A549 treated with DMSO at 1 μM for 4 hours (cell line): ENCODE measurements around the gene POMP. TPM values are rescaled to one million over a fixed set of nuclear protein-coding genes. Genes with fewer than 3 reads are reported as not detected.

Source experiments
- total RNA-seq: library from RNA; stranded (reverse); fragments of 200-300 nt; extraction: Qiagen RNA extraction; gene quantifications from 5 replicates; pipeline ENCODE4 v1.2.3, GENCODE V29; 2022; ENCODE audit warnings: low read depth

The POMP gene
- total RNA-seq: 102 to 126 TPM (median 115 TPM) in 5 replicates

DNA sequence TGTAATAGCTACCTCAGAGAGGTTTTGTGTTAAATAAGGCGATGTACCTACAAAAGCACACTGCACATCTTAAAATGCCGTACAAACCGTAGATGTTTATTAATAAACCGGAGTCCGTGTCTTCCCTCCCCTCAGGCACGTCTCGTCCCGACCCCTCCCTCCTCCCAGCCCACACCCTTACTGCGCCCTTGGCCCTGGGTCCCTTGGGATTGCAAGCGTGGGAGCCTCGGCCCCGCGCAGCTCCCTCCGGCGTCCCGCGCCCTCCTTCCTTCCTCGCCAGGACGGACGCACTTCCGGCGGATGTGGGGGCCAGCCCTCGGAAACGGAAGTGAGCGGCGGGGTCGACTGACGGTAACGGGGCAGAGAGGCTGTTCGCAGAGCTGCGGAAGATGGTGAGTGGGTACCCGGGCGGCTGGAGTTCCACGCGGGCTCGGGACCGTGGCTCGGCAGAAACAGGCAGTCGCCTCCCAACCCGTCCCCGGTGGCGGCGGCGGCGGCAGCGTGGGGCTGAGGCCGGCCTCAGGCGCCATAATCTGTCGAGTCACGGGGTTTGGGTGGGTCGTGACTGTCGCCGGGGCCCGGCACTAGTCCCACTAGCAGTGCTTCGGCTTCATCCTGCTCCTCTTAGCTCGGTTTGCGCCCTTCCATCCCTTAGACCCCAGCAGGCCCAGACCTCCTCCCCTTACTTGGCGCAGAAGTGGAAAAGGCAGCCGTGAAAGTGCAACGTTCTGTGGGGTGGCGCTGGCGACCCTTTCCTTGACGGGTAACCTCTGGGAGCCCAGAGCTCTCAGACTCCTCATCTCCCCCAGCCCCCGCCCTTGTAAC, at the start of gene POMP:
TSS of gene POMP (plus strand) at position 335 of the 825 bp plus-strand sequence. CDS start at position 390, 55 bp downstream.

GRCh38 chr13:28718543-28719226, 59.8 kb downstream of the POMP start, which contains the start of gene SLC46A3:
Gene SLC46A3 (minus strand): TSS chr13:28718970. CDS start chr13:28717998, 972 bp downstream.

Other genes starting within 250 kb of the POMP start
- 0.05 TPM in 1 of 5 replicates, not detected in the others for gene FLT1, start 164.0 kb upstream of the POMP start, total RNA-seq
- 1.8 to 2.3 TPM (median 1.9 TPM) in 5 replicates for gene SLC46A3, start 59.8 kb downstream of the POMP start, total RNA-seq
- gene MTUS2, start 161.2 kb downstream of the POMP start, total RNA-seq: 0.01 TPM in 2 of 5 replicates, not detected in the others